ENCODE measurements around the gene WNT4.

The WNT4 gene

GRCh38 chr1:22189619-22190018 is 46.7 kb upstream of the WNT4 start:
- DNase-seq (no peak), ATAC-seq (ENCODE audit: insufficient read depth, low read depth) (no peak)
- Histone ChIP-seq H4K20me1 (ENCODE audit: insufficient read depth, low read length) (no peaks in the 10 kb centered on the region; the same call in 1 of the 2 replicates), H3K27ac (ENCODE audit: low read length) (no peak overlapping the region), H2AFZ (ENCODE audit: low read depth, low read length) (no peak overlapping the region), H3K4me3 (ENCODE audit: low read depth in 1 of 2, low read length in 2 of 2) (no peak overlapping the region), H3K9ac (ENCODE audit: low read depth, low read length) (no peak overlapping the region), H3K36me3 (ENCODE audit: insufficient read depth, low read length) (no peaks in the 10 kb centered on the region), H3K4me1 (ENCODE audit: insufficient read depth, low read length) (no peaks in the 10 kb centered on the region), H3K27me3 (ENCODE audit: insufficient read depth, low read length, poor library complexity) (no peaks in the 10 kb centered on the region), H3K79me2 (ENCODE audit: insufficient read depth, low read length) (no peaks in the 10 kb centered on the region), H3K9me3 (ENCODE audit: insufficient read depth, low read length, severe bottlenecking) (no peaks in the 10 kb centered on the region), H3K4me2 (ENCODE audit: insufficient read depth, low read length) (no peak overlapping the region)
- TF ChIP-seq EZH2 (IDR thresholded peaks at IDR 0.05; ENCODE audit: borderline replicate concordance, low read depth, low read length, severe bottlenecking) (no peak), CTCF (IDR thresholded peaks at IDR 0.05; ENCODE audit: borderline replicate concordance, extremely low read depth, low read length, poor library complexity, severe bottlenecking) (no peak)

GRCh38 chr1:22188914-22189313 is 46.0 kb upstream of the WNT4 start:
- DNase-seq (no peak), ATAC-seq (ENCODE audit: insufficient read depth, low read depth) (no peak)
- H2AFZ ChIP-seq (ENCODE audit: low read depth, low read length): no peak overlapping the region
- H3K36me3 ChIP-seq (ENCODE audit: insufficient read depth, low read length): no peaks in the 10 kb centered on the region
- no peaks in the 10 kb centered on the region; the same call in 1 of the 2 replicates for H4K20me1 ChIP-seq (ENCODE audit: insufficient read depth, low read length)
- no peak overlapping the region for H3K4me2 ChIP-seq (ENCODE audit: insufficient read depth, low read length)
- no peaks in the 10 kb centered on the region for H3K4me1 ChIP-seq (ENCODE audit: insufficient read depth, low read length)
- H3K79me2 ChIP-seq (ENCODE audit: insufficient read depth, low read length): no peaks in the 10 kb centered on the region
- H3K9ac ChIP-seq (ENCODE audit: low read depth, low read length): no peak overlapping the region
- no peaks in the 10 kb centered on the region for H3K9me3 ChIP-seq (ENCODE audit: insufficient read depth, low read length, severe bottlenecking)
- H3K27ac ChIP-seq (ENCODE audit: low read length): no peak overlapping the region
- TF ChIP-seq CTCF (IDR thresholded peaks at IDR 0.05; ENCODE audit: borderline replicate concordance, extremely low read depth, low read length, poor library complexity, severe bottlenecking): no peak
- H3K27me3 ChIP-seq (ENCODE audit: insufficient read depth, low read length, poor library complexity): no peaks in the 10 kb centered on the region
- no peak overlapping the region for H3K4me3 ChIP-seq (ENCODE audit: low read depth in 1 of 2, low read length in 2 of 2)

GRCh38 chr1:22188436-22188835 is 45.5 kb upstream of the WNT4 start:
- no peak for ATAC-seq (ENCODE audit: insufficient read depth, low read depth)
- DNase-seq: no peak
- Histone ChIP-seq H4K20me1 (ENCODE audit: insufficient read depth, low read length) (no peaks in the 10 kb centered on the region; the same call in 1 of the 2 replicates), H3K9me3 (ENCODE audit: insufficient read depth, low read length, severe bottlenecking) (no peaks in the 10 kb centered on the region), H2AFZ (ENCODE audit: low read depth, low read length) (no peak overlapping the region), H3K27ac (ENCODE audit: low read length) (no peak overlapping the region), H3K4me3 (ENCODE audit: low read depth in 1 of 2, low read length in 2 of 2) (no peak overlapping the region), H3K4me2 (ENCODE audit: insufficient read depth, low read length) (no peak overlapping the region), H3K9ac (ENCODE audit: low read depth, low read length) (no peak overlapping the region), H3K79me2 (ENCODE audit: insufficient read depth, low read length) (no peaks in the 10 kb centered on the region), H3K4me1 (ENCODE audit: insufficient read depth, low read length) (no peaks in the 10 kb centered on the region), H3K27me3 (ENCODE audit: insufficient read depth, low read length, poor library complexity) (no peaks in the 10 kb centered on the region), H3K36me3 (ENCODE audit: insufficient read depth, low read length) (no peaks in the 10 kb centered on the region)
- TF ChIP-seq CTCF (IDR thresholded peaks at IDR 0.05; ENCODE audit: borderline replicate concordance, extremely low read depth, low read length, poor library complexity, severe bottlenecking): no peak
- TF ChIP-seq EZH2 (IDR thresholded peaks at IDR 0.05; ENCODE audit: borderline replicate concordance, low read depth, low read length, severe bottlenecking): no peak

- no peaks in the 10 kb centered on the region for H3K9me3 ChIP-seq (ENCODE audit: insufficient read depth, low read length, severe bottlenecking)
- H3K4me2 ChIP-seq (ENCODE audit: insufficient read depth, low read length): no peak overlapping the region
- H3K79me2 ChIP-seq (ENCODE audit: insufficient read depth, low read length): no peaks in the 10 kb centered on the region
- H3K4me1 ChIP-seq (ENCODE audit: insufficient read depth, low read length): no peaks in the 10 kb centered on the region
- no peak overlapping the region for H3K27ac ChIP-seq (ENCODE audit: low read length)
- H3K9ac ChIP-seq (ENCODE audit: low read depth, low read length): no peak overlapping the region
- no peak overlapping the region for H3K4me3 ChIP-seq (ENCODE audit: low read depth in 1 of 2, low read length in 2 of 2)
- H3K27me3 ChIP-seq (ENCODE audit: insufficient read depth, low read length, poor library complexity): peaks cover 4% of the 10 kb centered on the region
- no peak for DNase-seq
- no peak for ATAC-seq (ENCODE audit: insufficient read depth, low read depth)
- H3K36me3 ChIP-seq (ENCODE audit: insufficient read depth, low read length): no peaks in the 10 kb centered on the region
- H2AFZ ChIP-seq (ENCODE audit: low read depth, low read length): no peak overlapping the region
- TF ChIP-seq CTCF (IDR thresholded peaks at IDR 0.05; ENCODE audit: borderline replicate concordance, extremely low read depth, low read length, poor library complexity, severe bottlenecking) (no peak), EZH2 (IDR thresholded peaks at IDR 0.05; ENCODE audit: borderline replicate concordance, low read depth, low read length, severe bottlenecking) (no peak)
- H4K20me1 ChIP-seq (ENCODE audit: insufficient read depth, low read length): peaks cover 3% of the 10 kb centered on the region; the same call in 1 of the 2 replicates
These were observed 43.4 kb upstream of the WNT4 start for GRCh38 chr1:22186311-22186710.

All from DND-41 (cell line).